Parathyroid adenoma (tissue), 2 donors: ENCODE results near the gene SYT15.

Experiments used
- H2AFZ ChIP-seq: fragments of 300-600 bp; sonication (generic); one replicate; pipeline ENCODE4 v1.7.0; 2017; ENCODE audit warnings: antibody characterized with exemption, mild to moderate bottlenecking
- H3K27ac ChIP-seq: fragments of 300-600 bp; sonication (generic); one replicate; pipeline ENCODE4 v1.7.0; 2017
- H3K27me3 ChIP-seq: fragments of 300-600 bp; sonication (generic); one replicate; pipeline ENCODE4 v1.7.0; 2017; ENCODE audit warnings: low read length; ENCODE audit not compliant: control insufficient read depth, insufficient read depth
- H3K36me3 ChIP-seq: fragments of 300-600 bp; sonication (generic); one replicate; pipeline ENCODE4 v1.7.0; 2017; ENCODE audit warnings: low read length; ENCODE audit not compliant: control insufficient read depth, insufficient read depth
- H3K4me1 ChIP-seq: fragments of 300-600 bp; sonication (generic); one replicate; pipeline ENCODE4 v1.7.0; 2017; ENCODE audit warnings: control low read depth
- H3K4me2 ChIP-seq: fragments of 300-600 bp; sonication (generic); one replicate; pipeline ENCODE4 v1.7.0; 2017; ENCODE audit warnings: low read length
- H3K4me3 ChIP-seq: fragments of 300-600 bp; sonication (generic); one replicate; pipeline ENCODE4 v1.7.0; 2017; ENCODE audit warnings: low read depth, low read length
- H3K79me2 ChIP-seq: fragments of 300-600 bp; sonication (generic); one replicate; pipeline ENCODE4 v1.7.0; 2017; ENCODE audit warnings: control low read depth
- H3K9ac ChIP-seq: fragments of 300-600 bp; sonication (generic); one replicate; pipeline ENCODE4 v1.7.0; 2017; ENCODE audit warnings: mild to moderate bottlenecking
- H3K9me3 ChIP-seq: fragments of 300-600 bp; sonication (generic); one replicate; pipeline ENCODE4 v1.7.0; 2017; ENCODE audit warnings: low read length; ENCODE audit not compliant: control insufficient read depth
- TF ChIP-seq, protein P1 (sequence below): fragments of 300-600 bp; sonication (generic); IDR thresholded peaks from one replicate; pipeline ENCODE4 v1.7.0; 2017; ENCODE audit warnings: antibody characterized with exemption, mild to moderate bottlenecking
- donor health status: primary hyperparathyroidism.

Gene SYT15

DNA sequence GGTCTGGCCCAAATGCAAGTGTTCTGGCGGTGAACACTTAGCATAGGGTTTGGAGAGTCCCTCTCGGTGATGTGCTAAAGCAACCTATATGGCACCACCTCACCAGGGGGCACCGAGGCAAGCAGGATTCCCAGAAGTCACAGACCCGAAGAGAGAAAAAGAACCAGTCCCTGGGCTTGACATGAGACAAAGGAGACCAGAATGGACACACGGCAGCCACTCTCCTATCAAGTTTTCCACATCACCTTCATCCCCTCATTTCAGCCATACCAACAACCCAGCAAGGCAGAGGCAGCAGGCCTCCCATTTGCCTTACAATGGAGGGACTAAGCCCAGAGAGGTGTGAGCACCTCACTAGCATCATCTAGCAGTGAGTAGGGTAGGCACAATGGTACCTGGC lies 42.1 kb upstream of the SYT15 start:
- Histone ChIP-seq H3K9me3 (no peaks in the 10 kb centered on the region), H3K4me1 (no peaks in the 10 kb centered on the region), H3K36me3 (no peaks in the 10 kb centered on the region), H3K4me2 (no peak overlapping the region), H3K27me3 (no peaks in the 10 kb centered on the region), H3K27ac (no peak overlapping the region), H2AFZ (no peak overlapping the region), H3K79me2 (no peaks in the 10 kb centered on the region), H3K9ac (no peak overlapping the region), H3K4me3 (no peak overlapping the region)
- TF ChIP-seq, protein P1, sequence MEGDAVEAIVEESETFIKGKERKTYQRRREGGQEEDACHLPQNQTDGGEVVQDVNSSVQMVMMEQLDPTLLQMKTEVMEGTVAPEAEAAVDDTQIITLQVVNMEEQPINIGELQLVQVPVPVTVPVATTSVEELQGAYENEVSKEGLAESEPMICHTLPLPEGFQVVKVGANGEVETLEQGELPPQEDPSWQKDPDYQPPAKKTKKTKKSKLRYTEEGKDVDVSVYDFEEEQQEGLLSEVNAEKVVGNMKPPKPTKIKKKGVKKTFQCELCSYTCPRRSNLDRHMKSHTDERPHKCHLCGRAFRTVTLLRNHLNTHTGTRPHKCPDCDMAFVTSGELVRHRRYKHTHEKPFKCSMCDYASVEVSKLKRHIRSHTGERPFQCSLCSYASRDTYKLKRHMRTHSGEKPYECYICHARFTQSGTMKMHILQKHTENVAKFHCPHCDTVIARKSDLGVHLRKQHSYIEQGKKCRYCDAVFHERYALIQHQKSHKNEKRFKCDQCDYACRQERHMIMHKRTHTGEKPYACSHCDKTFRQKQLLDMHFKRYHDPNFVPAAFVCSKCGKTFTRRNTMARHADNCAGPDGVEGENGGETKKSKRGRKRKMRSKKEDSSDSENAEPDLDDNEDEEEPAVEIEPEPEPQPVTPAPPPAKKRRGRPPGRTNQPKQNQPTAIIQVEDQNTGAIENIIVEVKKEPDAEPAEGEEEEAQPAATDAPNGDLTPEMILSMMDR: no peak

DNA sequence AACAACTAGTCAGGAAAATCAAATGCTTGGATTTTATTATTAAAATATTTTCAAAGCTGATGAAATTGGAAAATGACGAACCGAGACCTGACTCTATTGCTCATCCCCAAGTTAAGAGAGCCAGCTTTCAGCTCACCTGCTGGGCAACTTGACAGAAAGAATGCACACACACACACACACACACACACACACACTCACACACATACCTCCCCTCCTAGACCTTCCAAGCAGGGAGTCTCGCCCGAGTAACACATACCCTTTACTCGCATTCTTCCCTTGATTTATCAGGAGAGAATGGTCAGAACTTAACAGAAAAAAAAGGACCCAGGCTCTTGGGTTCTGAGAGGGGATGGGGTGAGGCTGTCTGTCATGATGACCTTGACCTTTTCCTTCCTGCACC lies 41.6 kb upstream of the SYT15 start:
- H2AFZ ChIP-seq: no peak overlapping the region
- H3K4me2 ChIP-seq: no peak overlapping the region
- H3K4me3 ChIP-seq: no peak overlapping the region
- no peaks in the 10 kb centered on the region for H3K79me2 ChIP-seq
- H3K4me1 ChIP-seq: no peaks in the 10 kb centered on the region
- H3K36me3 ChIP-seq: no peaks in the 10 kb centered on the region
- H3K9me3 ChIP-seq: no peaks in the 10 kb centered on the region
- no peaks in the 10 kb centered on the region for H3K27me3 ChIP-seq
- H3K27ac ChIP-seq: no peak overlapping the region
- no peak overlapping the region for H3K9ac ChIP-seq
- TF ChIP-seq, protein P1: no peak

DNA sequence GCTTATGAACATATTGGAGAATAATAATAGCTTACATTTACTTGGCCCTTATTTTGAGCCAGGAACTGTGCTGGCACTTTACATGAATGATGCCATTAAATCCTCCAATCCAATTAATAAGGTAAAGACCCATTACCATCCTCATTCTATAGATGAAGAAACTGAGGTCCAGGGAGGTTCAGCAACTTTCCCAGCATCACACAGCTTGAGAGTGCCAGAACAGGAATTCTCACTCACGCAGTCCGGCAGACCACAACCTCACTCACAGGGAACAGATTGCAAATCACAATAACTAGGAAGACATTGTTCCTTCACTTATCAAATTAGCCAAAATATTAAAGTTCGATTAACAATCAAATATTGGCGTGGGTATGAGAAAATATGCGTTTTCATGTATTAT lies 40.8 kb upstream of the SYT15 start:
- Histone ChIP-seq H3K9ac (no peak overlapping the region), H3K27ac (no peak overlapping the region), H3K36me3 (no peaks in the 10 kb centered on the region), H3K79me2 (no peaks in the 10 kb centered on the region), H3K4me2 (no peak overlapping the region), H3K4me1 (no peaks in the 10 kb centered on the region), H2AFZ (no peak overlapping the region), H3K27me3 (no peaks in the 10 kb centered on the region), H3K9me3 (no peaks in the 10 kb centered on the region), H3K4me3 (no peak overlapping the region)
- TF ChIP-seq, protein P1: no peak

DNA sequence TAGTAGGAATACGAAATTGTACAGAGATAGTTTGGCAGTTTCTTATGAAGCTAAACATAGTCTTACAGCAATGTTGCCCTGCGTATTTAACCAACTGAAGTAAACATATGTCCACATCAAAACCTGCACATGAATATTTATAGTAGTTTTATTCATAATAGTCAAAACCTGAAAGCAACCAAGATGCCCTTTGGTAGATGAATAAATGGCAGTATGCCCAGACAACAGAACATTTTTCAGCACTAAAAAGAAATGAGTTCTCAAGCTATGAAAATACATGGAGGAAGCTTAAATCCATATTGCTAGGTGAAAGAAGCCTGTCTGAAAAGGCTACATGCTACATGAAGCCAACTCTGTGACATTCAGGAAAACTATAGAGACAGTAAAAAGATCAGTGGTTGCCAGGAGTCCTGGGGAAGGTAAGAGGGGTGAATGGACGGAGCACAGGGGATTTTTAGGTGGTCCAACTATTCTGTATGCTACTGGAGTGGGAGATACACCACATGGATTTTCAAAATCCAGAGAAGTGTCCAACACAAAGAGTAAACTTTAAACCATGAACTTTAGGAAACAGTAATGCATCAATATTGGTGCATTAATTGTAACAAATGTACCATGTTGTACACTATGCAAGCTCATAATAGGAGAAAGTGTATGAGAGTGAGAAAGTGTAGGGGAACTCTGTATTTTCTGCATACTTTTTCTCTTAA lies 40.1 kb upstream of the SYT15 start:
- Histone ChIP-seq H3K4me2 (no peak overlapping the region), H3K27me3 (no peaks in the 10 kb centered on the region), H3K36me3 (no peaks in the 10 kb centered on the region), H3K79me2 (no peaks in the 10 kb centered on the region), H3K9ac (no peak overlapping the region), H3K4me1 (no peaks in the 10 kb centered on the region), H3K9me3 (no peaks in the 10 kb centered on the region), H3K4me3 (no peak overlapping the region), H2AFZ (no peak overlapping the region), H3K27ac (no peak overlapping the region)
- TF ChIP-seq, protein P1: no peak
